HUES48 (cell line): ENCODE measurements around the gene SGF29.

Source experiments
- H3K27ac ChIP-seq: one replicate; pipeline ENCODE4 v1.7.0; 2013; ENCODE audit warnings: low read depth, low read length, inconsistent platforms
- H3K27me3 ChIP-seq: 2 replicates; pipeline ENCODE4 v1.6.1; 2013; ENCODE audit warnings: mild to moderate bottlenecking, low read length; ENCODE audit not compliant: control insufficient read depth, insufficient read depth
- H3K36me3 ChIP-seq: 2 replicates; pipeline ENCODE4 v1.6.1; 2013; ENCODE audit warnings: low read length; ENCODE audit not compliant: control insufficient read depth, insufficient read depth
- H3K4me1 ChIP-seq: 2 replicates; pipeline ENCODE4 v1.6.1; 2013; ENCODE audit warnings: mild to moderate bottlenecking, low read length; ENCODE audit not compliant: control insufficient read depth, insufficient read depth
- H3K4me3 ChIP-seq: 2 replicates; pipeline ENCODE4 v1.5.1; 2013; ENCODE audit warnings: mild to moderate bottlenecking, low read depth, low read length
- H3K9ac ChIP-seq: 2 replicates; pipeline ENCODE4 v1.6.1; 2013; ENCODE audit warnings: mild to moderate bottlenecking, low read depth, low read length, moderate library complexity
- H3K9me3 ChIP-seq: 2 replicates; pipeline ENCODE4 v1.6.1; 2013; ENCODE audit warnings: low read length; ENCODE audit not compliant: control insufficient read depth, insufficient read depth

The SGF29 gene

GRCh38 chr16:28569021-28569420 lies 15.3 kb downstream of the SGF29 start:
- H3K4me3 ChIP-seq, result no peak overlapping the region
- H3K4me1 ChIP-seq, result no peaks in the 10 kb centered on the region; the same call in 1 of the 2 replicates
- no peak overlapping the region for H3K27ac ChIP-seq
- no peaks in the 10 kb centered on the region for H3K27me3 ChIP-seq
- H3K36me3 ChIP-seq, result no peaks in the 10 kb centered on the region
- H3K9ac ChIP-seq, result no peak overlapping the region
- peaks cover 9% of the 10 kb centered on the region for H3K9me3 ChIP-seq

DNA sequence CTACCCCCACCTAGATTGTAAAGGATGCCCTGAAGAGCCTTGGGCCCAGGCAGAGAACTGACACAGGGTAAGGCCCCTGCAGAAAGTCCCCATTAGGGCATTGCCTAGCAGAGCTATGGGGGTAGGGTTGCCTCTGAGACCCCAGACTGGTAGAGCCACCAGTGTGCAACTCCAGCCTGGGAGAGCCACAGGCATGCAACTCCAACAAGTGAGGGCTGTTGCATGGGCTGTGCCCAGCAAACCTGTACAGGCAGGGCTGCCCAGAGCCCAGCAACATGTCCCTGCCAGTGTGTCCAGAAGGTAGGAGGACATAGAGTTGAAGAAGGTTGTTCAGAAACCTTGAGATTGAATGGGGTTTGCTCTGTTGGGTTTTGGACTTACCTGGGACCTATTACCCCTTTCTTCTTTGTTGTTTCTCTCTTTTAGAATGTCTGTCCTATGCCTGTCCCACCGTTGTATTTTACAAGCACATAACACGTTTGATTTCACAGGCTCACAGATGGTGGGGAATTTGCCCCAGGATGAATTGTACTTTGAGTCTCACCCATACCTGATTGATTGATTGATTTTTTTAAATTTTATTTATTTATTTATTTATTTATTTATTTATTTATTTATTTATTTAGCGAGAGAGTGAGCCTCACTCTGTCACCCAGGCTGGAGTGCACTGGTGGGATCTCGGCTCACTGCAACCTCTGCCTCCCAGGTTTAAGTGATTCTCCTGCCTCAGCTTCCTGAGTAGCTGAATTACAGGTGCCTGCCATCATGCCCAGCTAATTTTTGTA lies 16.4 kb downstream of the SGF29 start:
- no peak overlapping the region for H3K27ac ChIP-seq
- peaks cover 8% of the 10 kb centered on the region for H3K4me1 ChIP-seq
- no peak overlapping the region for H3K4me3 ChIP-seq
- H3K36me3 ChIP-seq, result no peaks in the 10 kb centered on the region
- peaks cover 9% of the 10 kb centered on the region for H3K9me3 ChIP-seq
- H3K27me3 ChIP-seq, result no peaks in the 10 kb centered on the region
- no peak overlapping the region for H3K9ac ChIP-seq

DNA sequence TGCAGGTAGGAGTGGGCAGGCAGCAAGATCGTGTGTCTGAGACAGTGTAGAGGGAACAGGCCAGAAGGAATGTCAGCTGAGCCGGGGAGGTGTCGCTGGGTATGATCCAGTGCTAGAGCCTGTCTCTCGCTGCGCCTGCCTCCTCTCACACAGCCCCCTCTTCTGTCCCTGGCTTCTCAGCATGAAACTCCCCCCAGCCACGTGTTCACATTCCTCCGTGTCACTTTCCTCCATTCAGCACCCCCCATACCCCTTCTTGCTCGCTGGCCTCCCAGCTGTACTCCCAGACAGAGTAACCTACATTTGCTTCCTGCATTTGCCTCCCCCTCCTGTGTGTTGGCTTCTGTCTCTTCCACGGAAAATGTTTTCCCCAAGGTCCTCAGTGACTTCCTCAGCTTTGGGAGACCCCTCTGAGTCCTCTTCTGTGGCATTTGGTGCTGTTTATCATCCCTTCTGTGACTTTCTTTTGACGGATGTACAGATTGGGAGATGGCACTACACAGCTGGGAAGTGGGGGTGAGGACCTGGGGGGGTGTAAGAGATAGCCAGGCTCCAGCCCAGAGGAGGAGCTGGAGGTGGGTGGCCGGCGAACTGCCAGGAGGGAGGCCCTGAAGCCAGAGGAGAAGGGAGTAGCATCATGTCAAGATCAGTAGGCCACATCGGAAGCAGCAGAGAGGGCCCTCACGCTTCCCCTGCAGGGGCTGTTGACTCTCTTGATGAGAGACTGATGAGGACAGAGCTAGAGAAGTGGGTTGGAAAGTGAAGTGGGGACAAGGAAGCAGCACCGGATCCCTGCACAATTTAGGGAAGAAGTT lies 19.2 kb downstream of the SGF29 start:
- Histone ChIP-seq H3K36me3 (no peaks in the 10 kb centered on the region), H3K9ac (no peak overlapping the region), H3K27ac (no peak overlapping the region), H3K9me3 (no peaks in the 10 kb centered on the region), H3K27me3 (no peaks in the 10 kb centered on the region), H3K4me1 (peaks cover 8% of the 10 kb centered on the region), H3K4me3 (no peak overlapping the region)

DNA sequence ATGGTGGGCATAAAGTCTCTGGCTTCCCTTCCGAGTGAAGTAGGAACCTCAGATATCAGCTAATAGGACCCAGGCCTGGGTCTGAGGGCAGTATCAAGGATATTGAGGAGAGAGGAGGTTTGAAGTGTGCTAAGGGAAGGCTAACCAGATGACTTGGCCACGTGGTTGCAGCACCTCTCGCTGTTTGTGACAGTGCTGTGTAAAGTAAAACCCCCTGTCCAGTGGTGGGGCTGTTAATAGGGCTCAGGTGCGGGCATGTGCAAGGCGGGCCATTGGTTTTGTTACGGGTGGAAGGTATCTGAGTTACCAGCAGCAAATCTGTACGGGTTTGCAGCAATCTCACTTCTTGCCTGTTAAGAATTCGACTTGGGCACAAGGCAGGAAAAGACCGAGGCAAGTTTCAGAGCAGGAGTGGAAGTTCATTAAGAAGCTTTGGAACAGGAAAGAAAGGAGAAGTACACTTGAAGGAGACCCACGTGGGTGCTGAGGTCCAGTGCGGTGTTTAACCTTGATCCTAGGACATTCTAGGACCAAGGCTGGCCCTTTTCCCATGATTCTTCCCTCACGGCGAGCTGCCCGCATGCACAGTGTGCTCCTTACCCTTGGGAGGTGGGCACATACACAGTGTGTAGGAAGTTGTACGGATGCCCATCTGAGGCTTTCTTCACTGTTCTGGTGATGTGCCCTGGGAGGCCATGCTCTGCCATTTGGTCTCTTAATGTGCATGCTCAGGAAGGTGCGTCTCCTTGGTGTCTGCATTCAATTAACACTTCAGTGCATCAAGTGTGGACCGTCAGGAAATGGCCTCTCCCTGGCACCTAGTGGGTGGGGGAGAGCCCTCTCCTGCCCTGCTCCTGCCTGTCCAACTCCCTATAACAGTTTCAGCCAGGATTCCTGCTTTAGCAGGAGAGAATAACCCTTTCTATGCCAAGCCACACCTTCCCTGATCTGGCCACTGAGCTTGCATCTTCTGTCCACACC lies 20.3 kb downstream of the SGF29 start:
- H3K4me3 ChIP-seq, result no peak overlapping the region
- H3K9me3 ChIP-seq, result no peaks in the 10 kb centered on the region
- H3K4me1 ChIP-seq, result peaks cover 8% of the 10 kb centered on the region
- no peaks in the 10 kb centered on the region for H3K27me3 ChIP-seq
- H3K9ac ChIP-seq, result no peak overlapping the region
- no peak overlapping the region for H3K27ac ChIP-seq
- no peaks in the 10 kb centered on the region for H3K36me3 ChIP-seq

- Histone ChIP-seq H3K9ac (no peak overlapping the region), H3K36me3 (no peaks in the 10 kb centered on the region), H3K27ac (no peak overlapping the region), H3K4me1 (peaks cover 8% of the 10 kb centered on the region), H3K4me3 (no peak overlapping the region), H3K27me3 (no peaks in the 10 kb centered on the region), H3K9me3 (no peaks in the 10 kb centered on the region)
Observed at GRCh38 chr16:28574925-28575324, 21.2 kb downstream of the SGF29 start.

DNA sequence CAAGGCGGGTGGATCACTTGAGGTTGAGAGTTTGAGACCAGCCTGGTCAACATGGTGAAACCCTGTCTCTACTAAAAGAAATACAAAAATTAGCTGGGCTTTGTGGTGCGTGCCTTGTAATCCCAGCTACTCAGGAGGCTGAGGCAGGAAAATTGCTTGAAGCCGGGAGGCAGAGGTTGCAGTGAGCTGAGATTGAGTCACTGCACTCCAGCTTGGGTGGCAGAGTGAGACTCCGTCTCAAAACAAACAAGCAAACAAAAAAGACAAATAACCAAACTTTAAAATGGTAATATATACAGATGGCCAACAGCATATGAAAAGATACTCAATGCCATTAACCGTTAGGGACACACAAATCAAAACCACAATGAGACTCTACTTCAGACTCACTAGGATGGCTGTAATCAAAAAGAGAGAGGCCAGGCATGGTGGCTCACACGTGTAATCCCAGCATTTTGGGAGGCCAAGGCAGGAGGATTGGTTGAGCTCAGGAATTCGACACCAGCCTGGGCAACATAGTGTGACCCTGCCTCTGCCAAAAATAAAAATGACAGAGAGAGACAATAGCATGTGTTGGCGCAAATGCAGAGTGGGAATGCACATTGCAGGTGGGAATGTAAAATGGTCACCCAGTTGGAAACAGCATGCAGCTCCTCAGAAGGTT lies 21.9 kb downstream of the SGF29 start:
- Histone ChIP-seq H3K36me3 (no peaks in the 10 kb centered on the region), H3K9me3 (no peaks in the 10 kb centered on the region), H3K27ac (no peak overlapping the region), H3K4me3 (no peak overlapping the region), H3K9ac (no peak overlapping the region), H3K27me3 (no peaks in the 10 kb centered on the region), H3K4me1 (peaks cover 8% of the 10 kb centered on the region)

- no peak overlapping the region for H3K27ac ChIP-seq
- no peaks in the 10 kb centered on the region for H3K4me1 ChIP-seq
- no peaks in the 10 kb centered on the region for H3K9me3 ChIP-seq
- no peak overlapping the region for H3K4me3 ChIP-seq
- no peaks in the 10 kb centered on the region for H3K27me3 ChIP-seq
- H3K9ac ChIP-seq, result no peak overlapping the region
- peaks cover 10% of the 10 kb centered on the region; the same call in 1 of the 2 replicates for H3K36me3 ChIP-seq
Observed at GRCh38 chr16:28580726-28581315, 27.1 kb downstream of the SGF29 start.

DNA sequence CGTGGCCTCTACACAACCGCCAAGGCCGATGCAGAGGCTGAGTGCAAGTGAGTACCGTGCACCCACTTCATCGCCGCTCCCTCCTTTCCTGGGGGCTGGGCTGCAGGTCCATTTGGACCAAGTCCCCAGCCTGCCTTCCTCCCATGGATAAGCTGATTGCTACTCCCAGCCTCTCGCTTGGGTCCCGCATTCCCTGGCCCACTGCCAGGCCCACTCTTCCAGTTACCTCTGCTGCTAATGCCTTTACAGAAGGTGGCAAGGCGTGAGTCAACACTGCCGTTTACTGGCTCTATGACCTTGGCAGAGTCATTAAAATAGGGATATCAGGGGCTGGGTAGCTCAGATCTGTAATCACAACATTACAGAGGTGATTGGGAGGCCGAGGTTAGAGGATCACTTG lies 32.0 kb downstream of the SGF29 start:
- Histone ChIP-seq H3K27ac (no peak overlapping the region), H3K9ac (no peak overlapping the region), H3K36me3 (peaks cover 21% of the 10 kb centered on the region), H3K9me3 (no peaks in the 10 kb centered on the region), H3K4me1 (no peaks in the 10 kb centered on the region), H3K27me3 (no peaks in the 10 kb centered on the region), H3K4me3 (no peak overlapping the region)

DNA sequence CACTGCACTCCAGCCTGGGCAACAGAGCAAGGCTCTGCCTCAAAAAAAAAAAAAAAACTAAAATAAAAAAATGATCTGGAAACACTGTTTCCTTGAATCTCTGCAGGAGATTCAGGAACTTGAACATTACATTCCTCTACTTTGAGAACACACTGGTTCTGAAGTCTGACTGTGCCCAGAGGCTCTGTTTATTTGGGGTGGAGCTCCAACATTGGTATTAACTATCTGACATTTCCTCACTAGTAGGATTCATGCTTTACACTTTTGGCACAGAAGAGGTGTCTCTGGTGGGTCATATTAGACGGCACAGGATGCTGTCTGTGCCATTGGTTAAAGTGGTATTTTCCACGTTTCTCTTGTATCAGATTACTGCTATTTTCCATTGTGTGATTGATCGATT lies 32.7 kb downstream of the SGF29 start:
- H3K36me3 ChIP-seq, result peaks cover 26% of the 10 kb centered on the region
- H3K27ac ChIP-seq, result no peak overlapping the region
- H3K4me1 ChIP-seq, result no peaks in the 10 kb centered on the region
- no peaks in the 10 kb centered on the region for H3K27me3 ChIP-seq
- no peak overlapping the region for H3K9ac ChIP-seq
- H3K4me3 ChIP-seq, result no peak overlapping the region
- H3K9me3 ChIP-seq, result no peaks in the 10 kb centered on the region

- Histone ChIP-seq H3K4me3 (no peak overlapping the region), H3K27me3 (no peaks in the 10 kb centered on the region), H3K4me1 (no peaks in the 10 kb centered on the region), H3K9ac (no peak overlapping the region), H3K9me3 (no peaks in the 10 kb centered on the region), H3K36me3 (peaks cover 21% of the 10 kb centered on the region), H3K27ac (no peak overlapping the region)
Observed at GRCh38 chr16:28587386-28587785, 33.7 kb downstream of the SGF29 start.
